CD4-positive, alpha-beta T cell (primary cell): ENCODE data around the gene SNX33. TPM values are rescaled to one million over a fixed set of nuclear protein-coding genes. Genes with fewer than 3 reads are reported as not detected.

Source experiments
- ATAC-seq: fragments of 200-7000 bp; cut with Tn5 transposase; one replicate; pipeline ENCODE4 v1.10.0; 2022; ENCODE audit warnings: mild to moderate bottlenecking; ENCODE audit not compliant: poor library complexity
- CTCF ChIA-PET: fragments of 350-600 bp; sonication (Branson Sonifier 250); formaldehyde crosslinking; loops from one replicate; lab custom pipeline; 2021; ENCODE audit warnings: antibody characterized with exemption, inconsistent platforms; lab: Charles Lee
- POLR2A ChIA-PET: fragments of 350-600 bp; sonication (Branson Sonifier 250); formaldehyde crosslinking; loops from one replicate; lab custom pipeline; 2021; ENCODE audit warnings: antibody characterized with exemption, inconsistent platforms; lab: Charles Lee
- DNase-seq, 14 experiments: peaks; one replicate each; pipeline ENCODE4 v3.0.0-alpha.2; 2013 to 2020; ENCODE audit warnings: mixed read lengths in 2 of 14
- H3K27ac ChIP-seq, 2 donors: one replicate each; pipeline versions ENCODE4 v1.5.1 to v1.7.0; 2013; ENCODE audit warnings: low read length in 2 of 2, low read depth in 1 of 2, mild to moderate bottlenecking in 1 of 2
- H3K27me3 ChIP-seq, 2 experiments: 1 replicate in 1 of 2; 2 replicates in 1 of 2; pipeline versions ENCODE4 v1.6.1 to v1.7.0; 2013; ENCODE audit warnings: low read length in 2 of 2, control low read depth in 1 of 2, mild to moderate bottlenecking in 1 of 2, moderate library complexity in 1 of 2; ENCODE audit not compliant: insufficient read depth in 2 of 2, control insufficient read depth in 1 of 2
- H3K36me3 ChIP-seq: one replicate; pipeline ENCODE4 v1.6.1; 2013; ENCODE audit warnings: low read length, control low read depth; ENCODE audit not compliant: insufficient read depth
- H3K4me1 ChIP-seq: one replicate; pipeline ENCODE4 v1.6.1; 2013; ENCODE audit warnings: low read length, control low read depth; ENCODE audit not compliant: insufficient read depth
- H3K4me3 ChIP-seq: one replicate; pipeline ENCODE4 v1.5.1; 2013; ENCODE audit warnings: mild to moderate bottlenecking, low read length, moderate library complexity
- H3K9me3 ChIP-seq, 2 experiments: 1 replicate in 1 of 2; 2 replicates in 1 of 2; pipeline versions ENCODE4 v1.6.1 to v1.7.0; 2013; ENCODE audit warnings: low read length in 2 of 2, mild to moderate bottlenecking in 2 of 2, control low read depth in 1 of 2, moderate library complexity in 1 of 2; ENCODE audit not compliant: control insufficient read depth in 1 of 2, insufficient read depth in 1 of 2
- H3K27ac Mint-ChIP-seq: one replicate; pipeline ENCODE4 v1.8.0; 2020; ENCODE audit warnings: mixed read lengths
- H3K27me3 Mint-ChIP-seq: one replicate; pipeline ENCODE4 v1.8.0; 2021; ENCODE audit warnings: mixed read lengths
- H3K36me3 Mint-ChIP-seq: one replicate; pipeline ENCODE4 v1.8.0; 2021; ENCODE audit warnings: low read depth, mixed read lengths
- H3K4me1 Mint-ChIP-seq: one replicate; pipeline ENCODE4 v1.8.0; 2021; ENCODE audit warnings: low read depth, mixed read lengths
- H3K4me3 Mint-ChIP-seq: one replicate; pipeline ENCODE4 v1.8.0; 2020; ENCODE audit warnings: mild to moderate bottlenecking, mixed read lengths
- H3K9me3 Mint-ChIP-seq: one replicate; pipeline ENCODE4 v1.8.0; 2020; ENCODE audit warnings: mixed read lengths
- intact Hi-C, 2 experiments: fragments of 100-400 bp; cut with DNase I in 1 of 2; cut with micrococcal nuclease in 1 of 2; formaldehyde crosslinking; loops; one replicate each; pipeline versions ENCODE4 v1.15.1 to v1.9.0; 2023 to 2025; cut with DNase I, micrococcal nuclease
- total RNA-seq, 174 experiments: library from RNA in 2 of 174; stranded (reverse) in 2 of 174; gene quantifications; one replicate each; pipeline ENCODE4 v1.2.3 and lab custom pipeline; 2021 to 2026
- TF ChIP-seq, protein P1 (sequence below): fragments of 200-600 bp; IDR thresholded peaks from one replicate; pipeline ENCODE4 v1.8.0; 2022; ENCODE audit warnings: antibody characterized with exemption, mild to moderate bottlenecking

Gene SNX33
- total RNA-seq, 2 experiments from 2014 or later = 0.59 to 0.82 TPM

DNA sequence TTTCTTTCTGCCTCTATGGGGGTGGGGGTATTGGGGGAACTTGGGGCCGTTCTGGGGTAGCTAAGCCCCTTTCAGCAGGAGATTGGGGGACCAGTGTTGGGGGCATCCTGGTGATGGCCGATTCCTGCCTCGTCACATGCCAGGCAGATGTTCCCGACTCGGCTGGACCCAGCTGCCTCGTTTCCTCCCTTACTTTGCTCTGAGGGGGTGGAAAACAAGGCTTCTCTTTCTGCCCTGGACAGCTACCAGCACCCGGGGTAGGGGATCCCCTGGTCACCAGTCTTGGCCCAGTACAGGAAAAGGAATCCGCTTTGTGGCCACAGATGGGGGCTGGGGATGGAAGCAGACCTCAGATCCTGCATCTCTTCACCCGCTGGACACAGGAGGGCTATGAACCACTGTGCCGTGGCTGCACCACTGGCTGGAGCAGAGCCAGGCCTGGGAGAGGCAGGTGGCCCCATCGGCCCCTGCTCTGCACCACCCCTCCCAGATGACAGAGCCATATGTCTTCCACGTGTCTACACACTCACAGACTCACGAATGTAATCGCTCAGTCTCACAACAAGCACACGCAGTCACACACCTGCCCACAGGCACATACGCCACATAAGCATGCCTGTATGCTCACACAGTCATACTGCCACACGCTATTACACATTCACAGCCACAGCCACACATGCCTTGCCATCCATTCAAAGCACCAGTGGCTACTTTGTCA lies 12.4 kb downstream of the SNX33 start:
- Mint-ChIP-seq H3K36me3 (no peaks in the 10 kb centered on the region), H3K27ac (no peak overlapping the region), H3K4me3 (no peak overlapping the region), H3K27me3 (no peaks in the 10 kb centered on the region), H3K4me1 (no peaks in the 10 kb centered on the region), H3K9me3 (no peaks in the 10 kb centered on the region)
- Histone ChIP-seq H3K4me1 (no peaks in the 10 kb centered on the region), H3K27me3 (no peaks in the 10 kb centered on the region), H3K4me3 (no peak overlapping the region), H3K27ac (no peak overlapping the region), H3K36me3 (no peaks in the 10 kb centered on the region), H3K9me3 (no peaks in the 10 kb centered on the region)
- POLR2A ChIA-PET = no interaction called here
- ATAC-seq = no peak
- intact Hi-C loops = no loop called here
- CTCF ChIA-PET = no interaction called here
- no peak for DNase-seq
- TF ChIP-seq, protein P1, sequence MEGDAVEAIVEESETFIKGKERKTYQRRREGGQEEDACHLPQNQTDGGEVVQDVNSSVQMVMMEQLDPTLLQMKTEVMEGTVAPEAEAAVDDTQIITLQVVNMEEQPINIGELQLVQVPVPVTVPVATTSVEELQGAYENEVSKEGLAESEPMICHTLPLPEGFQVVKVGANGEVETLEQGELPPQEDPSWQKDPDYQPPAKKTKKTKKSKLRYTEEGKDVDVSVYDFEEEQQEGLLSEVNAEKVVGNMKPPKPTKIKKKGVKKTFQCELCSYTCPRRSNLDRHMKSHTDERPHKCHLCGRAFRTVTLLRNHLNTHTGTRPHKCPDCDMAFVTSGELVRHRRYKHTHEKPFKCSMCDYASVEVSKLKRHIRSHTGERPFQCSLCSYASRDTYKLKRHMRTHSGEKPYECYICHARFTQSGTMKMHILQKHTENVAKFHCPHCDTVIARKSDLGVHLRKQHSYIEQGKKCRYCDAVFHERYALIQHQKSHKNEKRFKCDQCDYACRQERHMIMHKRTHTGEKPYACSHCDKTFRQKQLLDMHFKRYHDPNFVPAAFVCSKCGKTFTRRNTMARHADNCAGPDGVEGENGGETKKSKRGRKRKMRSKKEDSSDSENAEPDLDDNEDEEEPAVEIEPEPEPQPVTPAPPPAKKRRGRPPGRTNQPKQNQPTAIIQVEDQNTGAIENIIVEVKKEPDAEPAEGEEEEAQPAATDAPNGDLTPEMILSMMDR = no peak

DNA sequence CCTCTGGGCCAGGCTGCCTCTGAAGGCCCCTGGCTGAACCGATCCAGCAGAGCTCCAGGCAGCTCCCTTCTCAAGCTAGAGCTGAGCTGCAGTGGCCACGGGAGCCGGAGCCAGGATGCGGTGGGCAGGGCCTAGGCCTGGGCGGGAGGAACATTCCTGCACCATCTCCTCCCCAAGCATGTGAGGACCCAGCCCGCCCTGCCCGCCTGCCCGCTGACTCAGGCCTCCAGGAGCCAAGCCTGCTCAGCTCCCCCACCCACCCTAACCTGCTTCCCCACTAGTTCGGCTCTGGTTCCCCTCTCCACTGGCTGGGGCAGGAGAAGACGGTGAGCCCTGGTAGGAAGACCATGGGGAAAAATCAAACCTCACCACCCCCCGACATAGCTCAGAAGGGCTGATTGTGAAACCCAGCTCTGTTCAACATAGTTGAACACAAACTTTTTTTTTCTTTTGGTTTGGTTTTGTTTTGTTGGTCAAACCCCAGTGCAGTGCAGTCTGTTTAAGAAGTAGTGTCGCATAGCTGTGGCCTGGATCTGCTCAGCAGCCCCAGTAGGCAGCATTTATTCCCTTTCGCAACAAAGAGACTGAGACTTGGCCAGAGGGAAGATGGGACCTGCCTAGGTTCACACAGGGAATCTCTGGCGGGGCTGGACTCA lies 13.5 kb downstream of the SNX33 start:
- Mint-ChIP-seq H3K27ac (no peak overlapping the region), H3K36me3 (no peaks in the 10 kb centered on the region), H3K9me3 (no peaks in the 10 kb centered on the region), H3K4me3 (no peak overlapping the region), H3K4me1 (no peaks in the 10 kb centered on the region), H3K27me3 (no peaks in the 10 kb centered on the region)
- no peaks in the 10 kb centered on the region for H3K36me3 ChIP-seq
- intact Hi-C loops = no loop called here
- no peak for ATAC-seq
- no peaks in the 10 kb centered on the region for H3K9me3 ChIP-seq
- H3K4me1 ChIP-seq = no peaks in the 10 kb centered on the region
- ChIA-PET POLR2A (no interaction called here), CTCF (no interaction called here)
- TF ChIP-seq, protein P1 = no peak
- DNase-seq = no peak
- no peak overlapping the region for H3K4me3 ChIP-seq
- H3K27ac ChIP-seq = no peak overlapping the region
- no peaks in the 10 kb centered on the region for H3K27me3 ChIP-seq

DNA sequence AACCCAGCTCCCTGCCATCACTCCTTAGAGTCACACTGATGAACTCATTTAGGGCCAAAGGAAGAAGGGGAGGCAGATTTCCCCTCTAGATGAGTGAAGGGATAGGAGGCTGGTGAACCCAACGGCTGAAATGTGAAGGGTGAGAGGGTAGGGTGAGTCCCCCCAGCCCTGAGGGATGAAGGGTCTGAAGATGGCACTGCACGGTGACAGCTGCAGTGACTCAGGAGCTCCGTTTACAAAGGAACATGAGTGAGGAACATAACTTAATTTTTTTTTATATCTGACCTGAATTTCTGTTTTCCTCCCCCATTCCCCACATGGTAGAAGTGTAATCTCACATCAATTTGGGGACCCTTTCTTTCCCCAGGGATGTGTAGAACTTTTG lies 14.0 kb downstream of the SNX33 start:
- no peak overlapping the region for H3K27ac ChIP-seq
- intact Hi-C loops = no loop called here
- H3K36me3 Mint-ChIP-seq = no peaks in the 10 kb centered on the region
- H3K4me3 Mint-ChIP-seq = no peak overlapping the region
- no peak for ATAC-seq
- H3K4me1 ChIP-seq = no peaks in the 10 kb centered on the region
- no peak overlapping the region for H3K27ac Mint-ChIP-seq
- H3K9me3 ChIP-seq = no peaks in the 10 kb centered on the region
- ChIA-PET CTCF (no interaction called here), POLR2A (no interaction called here)
- no peaks in the 10 kb centered on the region for H3K4me1 Mint-ChIP-seq
- no peak for DNase-seq
- no peaks in the 10 kb centered on the region for H3K36me3 ChIP-seq
- no peak overlapping the region for H3K4me3 ChIP-seq
- H3K9me3 Mint-ChIP-seq = no peaks in the 10 kb centered on the region
- no peaks in the 10 kb centered on the region for H3K27me3 ChIP-seq
- no peaks in the 10 kb centered on the region for H3K27me3 Mint-ChIP-seq
- TF ChIP-seq, protein P1 = no peak
